Myocyte (in vitro differentiated cells): ENCODE data around the gene TRPM3. TPM values are rescaled to one million over a fixed set of nuclear protein-coding genes. Genes with fewer than 3 reads are reported as not detected.

Experiments
- DNase-seq: peaks from one replicate; pipeline ENCODE4 v3.0.0-alpha.2; 2012; ENCODE audit warnings: low read depth
- total RNA-seq: library from RNA; depleted of rRNA; stranded (reverse); fragments of >200 nt; gene quantifications from 2 replicates; pipeline ENCODE4 v1.2.3, GENCODE V29; 2014

The TRPM3 gene
- total RNA-seq, 1 donor from 2014 or later: 0.45 TPM

- no peak for DNase-seq
Observed at GRCh38 chr9:70829591-70830265, 291.7 kb downstream of the TRPM3 start.

GRCh38 chr9:70826562-70826961 lies 294.9 kb downstream of the TRPM3 start:
- no peak for DNase-seq

GRCh38 chr9:70823284-70823683 lies 298.1 kb downstream of the TRPM3 start:
- DNase-seq: no peak

- DNase-seq: no peak
Observed at GRCh38 chr9:70817311-70817710, 304.1 kb downstream of the TRPM3 start.

GRCh38 chr9:70816891-70817290 lies 304.5 kb downstream of the TRPM3 start:
- DNase-seq: no peak

GRCh38 chr9:70816316-70816715 lies 305.1 kb downstream of the TRPM3 start:
- no peak for DNase-seq

- no peak for DNase-seq
Observed at GRCh38 chr9:70814597-70814996, 306.8 kb downstream of the TRPM3 start.

- no peak for DNase-seq
Observed at GRCh38 chr9:70813141-70813540, 308.3 kb downstream of the TRPM3 start.

- DNase-seq: no peak
Observed at GRCh38 chr9:70811638-70812037, 309.8 kb downstream of the TRPM3 start.

GRCh38 chr9:70806875-70807274 lies 314.5 kb downstream of the TRPM3 start:
- no peak for DNase-seq

GRCh38 chr9:70805949-70806348 lies 315.5 kb downstream of the TRPM3 start:
- no peak for DNase-seq

GRCh38 chr9:70802758-70803436 lies 318.5 kb downstream of the TRPM3 start:
- no peak for DNase-seq

GRCh38 chr9:70802206-70802605 lies 319.2 kb downstream of the TRPM3 start:
- DNase-seq: peak; percentile 32

- DNase-seq: peak; percentile 45
Observed at GRCh38 chr9:70801181-70801829, 320.1 kb downstream of the TRPM3 start.

- DNase-seq: no peak
Observed at GRCh38 chr9:70798018-70798417, 323.4 kb downstream of the TRPM3 start.

- no peak for DNase-seq
Observed at GRCh38 chr9:70795841-70796240, 325.6 kb downstream of the TRPM3 start.

- no peak for DNase-seq
Observed at GRCh38 chr9:70792796-70793195, 328.6 kb downstream of the TRPM3 start.

- DNase-seq: no peak
Observed at GRCh38 chr9:70791936-70792335, 329.5 kb downstream of the TRPM3 start.

GRCh38 chr9:70789086-70789485 lies 332.3 kb downstream of the TRPM3 start:
- DNase-seq: no peak

GRCh38 chr9:70784456-70784855 lies 337.0 kb downstream of the TRPM3 start:
- no peak for DNase-seq

- no peak for DNase-seq
Observed at GRCh38 chr9:70778568-70778967, 342.9 kb downstream of the TRPM3 start.

GRCh38 chr9:70773579-70773978 lies 347.8 kb downstream of the TRPM3 start:
- DNase-seq: no peak

- DNase-seq: no peak
Observed at GRCh38 chr9:70772601-70773000, 348.8 kb downstream of the TRPM3 start.
